Stimulated activated CD8-positive, alpha-beta memory T cell treated with anti-CD3 and anti-CD28 coated beads, Interleukin-4, amount 100 ng/mL, for 24 hours (primary cell): ENCODE results near the gene PIP4K2A.
"Not testable (repeated sequence)": the region's sequence is repeated elsewhere in the genome, so short reads cannot be mapped to it uniquely, and the experiment has no call there.

ENCODE experiments used
- DNase-seq: peaks from one replicate; pipeline ENCODE4 v3.0.0-alpha.2; 2020; ENCODE audit warnings: low read depth

The PIP4K2A gene

DNA sequence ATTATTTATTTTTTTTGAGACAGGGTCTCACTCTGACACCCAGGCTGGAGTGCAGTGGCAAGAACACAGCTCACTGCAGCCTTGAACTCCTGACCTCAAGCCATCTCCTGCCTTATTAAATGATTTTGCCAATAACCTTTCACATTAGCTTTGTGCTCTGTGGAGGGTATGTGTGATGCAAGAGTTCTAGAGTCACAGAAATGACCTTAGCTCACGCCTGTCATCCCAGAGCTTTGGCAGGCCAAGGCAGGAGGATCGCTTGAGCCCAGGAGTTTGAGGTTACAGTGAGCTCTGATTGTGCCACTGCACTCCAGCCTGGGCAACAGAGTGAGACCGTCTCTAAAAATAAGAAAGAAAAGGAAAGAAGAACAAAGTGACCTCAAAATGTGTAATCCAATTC, 4.3 kb upstream of the PIP4K2A start:
- not testable (repeated sequence) for DNase-seq

- no peak for DNase-seq
Measured at GRCh38 chr10:22717728-22718127, 3.4 kb upstream of the PIP4K2A start.

GRCh38 chr10:22716943-22717342, 2.6 kb upstream of the PIP4K2A start:
- no peak for DNase-seq

DNA sequence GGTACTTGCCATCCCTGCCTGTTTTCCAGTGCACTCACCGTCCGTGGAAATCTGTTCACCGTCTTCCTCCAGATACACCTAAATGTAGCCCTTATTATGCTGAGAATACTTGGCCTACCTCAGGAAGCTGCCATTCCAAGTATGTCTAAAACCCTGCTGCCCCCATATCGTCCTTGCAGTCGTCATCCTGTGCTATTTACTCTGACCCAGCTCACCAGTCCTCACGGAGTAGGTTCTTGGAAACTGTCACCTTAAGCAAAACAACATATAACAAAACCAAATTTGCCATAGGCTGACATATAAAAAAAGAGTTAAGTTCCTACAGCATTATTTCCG, 880 bp upstream of the PIP4K2A start:
- no peak for DNase-seq

DNA sequence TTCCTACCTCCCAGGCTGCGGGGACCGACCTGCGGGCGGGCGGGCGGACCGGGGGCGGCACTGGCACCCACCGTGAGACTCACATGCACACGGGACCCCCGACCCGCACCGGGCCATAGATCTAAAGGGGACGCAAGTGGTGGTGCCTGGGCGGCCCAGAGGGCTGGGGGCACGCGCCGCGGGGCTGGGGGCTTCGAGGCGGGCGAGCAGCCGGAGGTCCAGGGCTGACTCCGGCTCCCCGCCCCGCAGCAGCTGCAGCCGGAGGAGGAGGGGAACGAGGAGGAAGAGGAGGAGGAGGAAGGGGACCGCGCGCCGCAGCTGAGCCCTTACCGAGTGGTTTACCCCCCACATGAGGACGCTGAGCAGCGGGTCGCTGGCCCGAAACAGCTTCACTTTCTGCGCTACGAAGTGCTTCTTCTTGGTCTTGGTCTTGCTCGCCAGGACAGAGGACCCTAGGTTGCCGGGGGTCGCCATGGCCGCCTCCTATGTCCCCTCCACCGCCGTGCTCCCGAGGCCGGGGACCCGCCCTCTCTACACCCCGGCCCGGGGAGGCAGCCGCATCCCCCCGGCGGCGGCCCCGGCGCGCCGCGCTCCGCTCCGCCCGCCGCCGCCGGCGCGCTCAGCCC, 412 bp downstream of the PIP4K2A start:
- no peak for DNase-seq

DNA sequence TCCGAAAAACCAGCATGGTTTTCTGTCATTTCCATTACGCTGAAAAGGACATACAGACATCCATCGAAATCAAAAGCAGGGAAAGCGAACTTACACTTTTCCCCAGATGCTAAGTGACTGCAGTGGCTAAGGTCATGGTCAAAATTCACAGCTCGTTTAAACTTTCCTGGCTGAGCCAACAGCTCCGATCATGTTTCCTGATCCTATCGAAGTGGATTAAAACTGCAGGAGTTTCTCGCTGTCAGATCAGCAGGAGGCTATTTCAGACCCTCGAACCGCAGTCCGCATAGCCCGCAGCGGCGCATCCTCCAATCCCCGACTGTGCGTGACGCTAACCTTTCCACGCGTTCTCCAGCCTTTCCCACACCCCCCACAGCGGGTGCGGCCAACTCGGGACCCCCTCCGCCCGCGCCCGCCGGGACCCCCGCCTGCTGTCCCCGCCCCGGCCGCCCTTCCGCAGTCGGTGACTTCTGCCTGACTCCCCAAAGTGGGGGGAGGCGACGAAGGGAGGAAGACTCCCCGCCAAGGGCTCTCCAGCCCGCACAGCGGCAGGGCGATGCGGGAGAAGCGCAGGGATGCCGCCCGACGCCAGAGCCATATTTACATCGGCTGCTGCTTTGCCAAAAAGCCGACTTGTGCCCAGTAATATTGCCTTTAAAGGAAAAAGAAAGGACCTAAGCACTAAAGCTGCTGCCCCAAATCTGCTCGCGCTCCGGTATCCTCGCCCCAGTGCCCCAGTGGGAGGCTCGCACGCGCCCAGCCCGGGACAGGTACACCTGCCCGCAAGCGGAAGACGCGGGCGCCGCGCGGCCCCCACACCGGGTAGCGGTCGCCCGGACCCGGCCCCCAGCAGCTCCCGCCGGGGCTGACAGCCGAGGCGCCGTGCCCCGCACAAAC, 1.2 kb downstream of the PIP4K2A start:
- peak; percentile 20 for DNase-seq

- DNase-seq = no peak
Measured at GRCh38 chr10:22712211-22712955, 2.0 kb downstream of the PIP4K2A start.

DNA sequence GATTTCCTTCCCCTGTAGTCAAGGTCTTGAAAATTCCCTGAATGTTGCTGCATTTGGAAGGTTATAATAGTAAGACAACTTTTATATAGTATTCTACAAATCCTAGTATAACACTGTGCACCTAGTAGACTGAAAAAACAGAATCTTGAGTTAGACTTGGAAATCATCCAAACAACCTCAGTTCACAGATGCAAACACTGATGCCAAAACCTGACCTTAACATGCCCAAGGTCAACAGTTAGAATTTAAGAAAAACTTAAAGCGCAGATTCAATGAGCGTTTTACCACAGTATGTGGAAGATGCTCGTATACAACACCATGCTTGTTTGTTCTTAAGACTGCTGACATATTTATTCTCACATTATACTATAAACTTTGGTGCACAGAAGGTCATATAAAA, 3.0 kb downstream of the PIP4K2A start:
- DNase-seq = no peak

- no peak for DNase-seq
Measured at GRCh38 chr10:22710139-22710745, 4.1 kb downstream of the PIP4K2A start.

GRCh38 chr10:22708772-22709171, 5.6 kb downstream of the PIP4K2A start:
- DNase-seq = no peak

DNA sequence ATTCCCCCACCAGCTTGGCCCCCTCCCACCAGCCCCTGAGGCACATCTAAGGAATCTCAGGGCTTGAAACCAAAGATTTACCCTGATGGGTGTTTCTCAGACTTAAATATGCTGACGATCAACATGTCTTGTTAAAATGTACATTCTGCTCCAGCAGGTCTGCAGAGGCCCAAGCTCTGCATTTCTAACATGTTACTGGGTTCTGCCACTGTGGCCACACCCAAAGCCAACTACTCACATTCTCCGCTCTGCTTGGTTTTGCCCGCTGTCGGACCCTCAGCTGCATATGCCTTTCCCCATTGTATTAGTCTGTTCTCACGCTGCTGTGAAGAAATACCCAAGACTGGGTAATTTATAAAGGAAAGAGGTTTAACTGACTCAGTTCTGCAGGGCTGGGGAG, 8.9 kb downstream of the PIP4K2A start:
- DNase-seq = no peak

GRCh38 chr10:22704942-22705341, 9.4 kb downstream of the PIP4K2A start:
- DNase-seq = no peak

GRCh38 chr10:22704471-22704911, 9.9 kb downstream of the PIP4K2A start:
- DNase-seq = no peak

- no peak for DNase-seq
Measured at GRCh38 chr10:22702348-22702747, 12.0 kb downstream of the PIP4K2A start.

DNA sequence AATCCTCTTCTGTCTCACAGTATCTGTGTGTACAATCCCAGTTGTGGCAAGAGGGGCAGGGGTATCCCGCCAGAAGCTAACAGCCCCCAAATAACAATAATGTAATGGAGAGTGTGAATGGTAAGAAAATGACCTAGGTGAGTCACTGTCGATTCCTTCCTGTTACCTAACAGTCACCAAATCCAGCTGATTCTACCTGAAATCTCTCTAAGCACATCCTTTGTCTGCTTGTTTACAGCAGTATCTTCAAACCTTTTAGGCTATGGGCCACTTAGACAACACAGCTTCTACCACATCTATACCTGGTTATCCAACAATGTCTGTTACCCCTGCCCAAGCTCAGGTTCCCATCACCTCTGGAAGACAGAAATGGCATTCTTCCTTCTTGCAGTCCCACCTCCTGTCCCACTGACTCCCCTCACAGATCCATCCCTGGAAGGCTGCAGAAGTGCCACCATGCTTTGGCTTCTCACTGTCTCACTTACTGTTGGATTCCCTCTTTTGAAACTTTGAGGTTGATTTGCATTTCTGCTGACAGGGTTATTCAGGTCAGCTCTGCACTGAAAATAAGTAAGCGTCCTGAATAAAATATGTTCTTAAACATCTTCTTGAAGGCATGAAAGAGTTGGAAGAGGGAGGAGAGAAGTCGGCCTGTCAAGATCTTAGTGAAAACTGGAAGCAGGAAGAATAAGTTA, 13.1 kb downstream of the PIP4K2A start:
- DNase-seq = no peak

DNA sequence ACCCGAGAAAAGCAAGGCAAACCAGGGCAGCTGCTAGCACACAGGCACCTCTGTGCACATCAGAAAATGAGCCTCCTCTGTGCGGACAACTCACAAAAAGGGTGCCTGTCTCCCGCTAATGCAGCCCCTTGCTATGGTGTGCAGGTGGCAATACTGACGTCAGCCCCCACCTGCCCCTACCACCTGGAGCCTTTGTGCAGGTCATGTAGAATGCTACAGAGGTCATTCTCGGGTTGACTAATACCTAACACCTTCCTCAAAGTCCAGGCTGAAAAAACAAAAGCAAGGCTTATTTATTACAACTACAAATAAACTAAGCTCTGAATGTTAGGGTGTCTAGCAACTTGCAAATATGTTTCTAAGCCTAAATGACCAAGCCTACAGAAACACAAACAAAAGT, 13.9 kb downstream of the PIP4K2A start:
- no peak for DNase-seq

- DNase-seq = no peak
Measured at GRCh38 chr10:22699976-22700375, 14.4 kb downstream of the PIP4K2A start.

DNA sequence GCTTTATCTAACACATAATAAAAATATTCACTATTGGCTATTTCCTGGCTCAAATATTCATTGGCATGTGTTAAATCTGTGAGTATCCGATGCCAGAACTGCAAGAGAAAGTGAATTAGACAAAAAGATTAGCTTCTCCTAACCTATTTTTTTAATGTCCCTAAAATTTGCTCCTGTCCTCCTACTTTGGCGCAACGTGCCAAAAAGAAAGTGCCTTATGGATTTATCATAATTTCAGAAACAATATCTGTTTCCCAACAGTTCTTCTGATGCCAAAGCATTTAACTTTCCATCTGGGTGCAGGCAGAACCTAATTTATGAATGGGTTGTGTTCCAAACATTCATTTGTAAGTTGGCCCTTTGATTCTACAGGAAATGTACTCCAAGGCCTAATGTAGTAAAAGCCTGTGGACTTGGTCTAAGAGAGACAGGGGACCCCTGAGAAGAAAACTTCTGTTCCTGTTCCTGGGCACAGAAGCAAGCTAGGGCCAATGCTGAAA, 15.4 kb downstream of the PIP4K2A start:
- DNase-seq = no peak

- DNase-seq = no peak
Measured at GRCh38 chr10:22697800-22698199, 16.6 kb downstream of the PIP4K2A start.

DNA sequence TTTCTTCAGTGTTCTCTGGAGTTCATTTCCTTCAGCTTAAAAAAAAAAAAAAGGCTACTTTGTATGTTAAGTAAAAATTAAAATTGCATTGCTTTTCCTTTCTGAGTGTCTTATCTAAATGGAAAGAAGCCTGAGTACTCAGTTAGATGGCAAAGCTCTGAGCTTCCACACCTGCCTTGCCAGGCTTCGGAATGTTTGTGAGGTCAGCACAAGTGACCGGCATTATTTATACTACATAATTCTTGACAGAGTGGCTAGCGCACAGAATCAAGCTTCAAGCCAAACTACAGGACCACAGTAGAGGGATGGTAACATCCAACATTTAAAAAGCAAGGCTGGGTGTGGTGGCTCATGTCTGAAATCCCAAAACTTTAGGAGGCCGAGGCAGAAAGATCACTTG, 17.3 kb downstream of the PIP4K2A start:
- DNase-seq = no peak

- no peak for DNase-seq
Measured at GRCh38 chr10:22693860-22694259, 20.5 kb downstream of the PIP4K2A start.

DNA sequence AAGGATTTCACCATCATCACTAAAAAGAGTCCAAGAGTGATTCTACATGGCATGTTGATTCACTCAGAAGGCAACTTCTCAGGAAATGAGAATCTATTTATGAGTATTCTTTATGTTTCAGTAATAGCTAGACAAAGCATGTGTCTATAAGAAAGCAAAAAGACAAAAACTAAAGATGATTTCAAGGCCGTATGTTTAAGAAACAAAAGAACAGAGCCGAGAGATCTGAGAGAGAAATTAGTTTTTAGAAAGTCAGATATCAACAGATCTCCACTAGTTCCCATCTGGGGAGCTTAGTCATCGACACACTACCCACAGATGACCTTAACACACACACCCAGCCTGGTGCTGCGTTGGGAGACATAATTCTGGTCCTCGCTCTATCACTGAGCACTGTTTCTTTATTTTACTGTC, 21.0 kb downstream of the PIP4K2A start:
- DNase-seq = no peak
